SK-N-SH treated with all-trans-retinoic acid at 6 μM for 48 hours (cell line): ENCODE results near the gene UNC5CL.

Experiments
- ATAC-seq: fragments of 200-7000 bp; cut with Tn5 transposase; 3 replicates; pipeline ENCODE4 v1.9.1; 2020; ENCODE audit warnings: mild to moderate bottlenecking, moderate library complexity
- ARNTL ChIP-seq: fragments of 450-650 bp; formaldehyde crosslinking; IDR thresholded peaks from 2 replicates; pipeline ENCODE4 v1.5.0; 2020; ENCODE audit warnings: low read depth, mild to moderate bottlenecking, moderate library complexity, borderline replicate concordance
- BACH2 ChIP-seq: fragments of 250-450 bp; sonication (Bioruptor Pico); IDR thresholded peaks from 2 replicates; pipeline ENCODE4 v1.9.0; 2021; ENCODE audit warnings: mild to moderate bottlenecking, borderline replicate concordance
- CREB5 ChIP-seq: fragments of 250-450 bp; sonication (Bioruptor Pico); IDR thresholded peaks from 2 replicates; pipeline ENCODE4 v1.5.1; 2020; ENCODE audit warnings: low read depth, mild to moderate bottlenecking, moderate library complexity
- CSDC2 ChIP-seq: fragments of 250-450 bp; sonication (Bioruptor Pico); IDR thresholded peaks from 2 replicates; pipeline ENCODE4 v1.5.0; 2020; ENCODE audit warnings: mild to moderate bottlenecking, moderate library complexity
- CSRNP3 ChIP-seq: fragments of 250-450 bp; sonication (Bioruptor Pico); IDR thresholded peaks from 2 replicates; pipeline ENCODE4 v1.5.1; 2021; ENCODE audit warnings: mild to moderate bottlenecking, moderate library complexity
- ESRRG ChIP-seq: fragments of 250-450 bp; sonication (Bioruptor Pico); IDR thresholded peaks from 2 replicates; pipeline ENCODE4 v1.6.1; 2021; ENCODE audit warnings: mild to moderate bottlenecking
- GLIS3 ChIP-seq: fragments of 250-450 bp; sonication (Bioruptor Pico); IDR thresholded peaks from 2 replicates; pipeline ENCODE4 v1.5.0; 2020; ENCODE audit warnings: mild to moderate bottlenecking, moderate library complexity
- OSR1 ChIP-seq: fragments of 250-450 bp; sonication (Bioruptor Pico); IDR thresholded peaks from 2 replicates; pipeline ENCODE4 v1.8.0; 2022; ENCODE audit warnings: moderate library complexity, mild to moderate bottlenecking, inconsistent platforms
- POU6F1 ChIP-seq: fragments of 250-450 bp; sonication (Bioruptor Pico); IDR thresholded peaks from 2 replicates; pipeline ENCODE4 v1.8.0; 2021; ENCODE audit warnings: low read depth, mild to moderate bottlenecking, moderate library complexity, borderline replicate concordance
- PPARA ChIP-seq: fragments of 250-450 bp; sonication (Bioruptor Pico); IDR thresholded peaks from 2 replicates; pipeline ENCODE4 v1.5.0; 2020; ENCODE audit warnings: mild to moderate bottlenecking, borderline replicate concordance
- RARB ChIP-seq: fragments of 250-450 bp; sonication (Bioruptor Pico); IDR thresholded peaks from 2 replicates; pipeline ENCODE4 v1.8.0; 2021; ENCODE audit warnings: mild to moderate bottlenecking, moderate library complexity
- SNAI2 ChIP-seq: fragments of 250-450 bp; sonication (Bioruptor Pico); IDR thresholded peaks from 2 replicates; pipeline ENCODE4 v1.5.0; 2020; ENCODE audit warnings: mild to moderate bottlenecking, moderate library complexity
- TCF4 ChIP-seq: fragments of 250-450 bp; sonication (Bioruptor Pico); IDR thresholded peaks from 2 replicates; pipeline ENCODE4 v1.8.0; 2021; ENCODE audit warnings: mild to moderate bottlenecking, moderate library complexity, borderline replicate concordance
- TSHZ2 ChIP-seq: fragments of 250-450 bp; sonication (Bioruptor Pico); IDR thresholded peaks from 2 replicates; pipeline ENCODE4 v1.5.0; 2020; ENCODE audit warnings: mild to moderate bottlenecking, moderate library complexity
- ZC3H10 ChIP-seq: fragments of 250-450 bp; sonication (Bioruptor Pico); IDR thresholded peaks from 2 replicates; pipeline ENCODE4 v1.5.1; 2021; ENCODE audit warnings: mild to moderate bottlenecking, moderate library complexity
- ZFP3 ChIP-seq: fragments of 250-450 bp; sonication (Bioruptor Pico); IDR thresholded peaks from 2 replicates; pipeline ENCODE4 v1.5.0; 2020; ENCODE audit warnings: mild to moderate bottlenecking, moderate library complexity
- ZFP30 ChIP-seq: fragments of 450-650 bp; formaldehyde crosslinking; IDR thresholded peaks from 2 replicates; pipeline ENCODE4 v1.5.0; 2022; ENCODE audit warnings: mild to moderate bottlenecking, moderate library complexity
- ZNF565 ChIP-seq: fragments of 450-650 bp; formaldehyde crosslinking; conservative IDR thresholded peaks from 2 replicates; pipeline ENCODE4 v1.5.0; 2020; ENCODE audit warnings: low read depth, mild to moderate bottlenecking, moderate library complexity
- ZNF70 ChIP-seq: fragments of 450-650 bp; formaldehyde crosslinking; IDR thresholded peaks from 2 replicates; pipeline ENCODE4 v1.5.0; 2020; ENCODE audit warnings: mild to moderate bottlenecking, moderate library complexity
- ZNF8 ChIP-seq: fragments of 450-650 bp; formaldehyde crosslinking; IDR thresholded peaks from 2 replicates; pipeline ENCODE4 v1.5.0; 2020; ENCODE audit warnings: mild to moderate bottlenecking, moderate library complexity

The UNC5CL gene

GRCh38 chr6:41036601-41037000 lies 2.4 kb downstream of the UNC5CL start (continued):
- TF ChIP-seq TSHZ2 (CRISPR knock-in tag): no peak

GRCh38 chr6:41036186-41036585 lies 2.8 kb downstream of the UNC5CL start:
- no peak for ATAC-seq
- TF ChIP-seq ZFP3 (CRISPR knock-in tag): no peak
- no peak for TF ChIP-seq ARNTL
- TF ChIP-seq BACH2 (CRISPR knock-in tag): no peak
- no peak for TF ChIP-seq ZNF70 (CRISPR knock-in tag)
- TF ChIP-seq ZFP30 (CRISPR knock-in tag): no peak
- TF ChIP-seq SNAI2 (CRISPR knock-in tag): no peak
- no peak for TF ChIP-seq ZNF8
- no peak for TF ChIP-seq PPARA (CRISPR knock-in tag)

GRCh38 chr6:41033776-41034175 lies 5.2 kb downstream of the UNC5CL start:
- no peak for ATAC-seq
- TF ChIP-seq TSHZ2 (CRISPR knock-in tag): no peak
- TF ChIP-seq ZNF565 (CRISPR knock-in tag): no peak
- TF ChIP-seq POU6F1 (CRISPR knock-in tag): no peak
- no peak for TF ChIP-seq ZNF8
- no peak for TF ChIP-seq CSDC2 (CRISPR knock-in tag)
- TF ChIP-seq ZC3H10 (CRISPR knock-in tag): no peak
- TF ChIP-seq CSRNP3 (CRISPR knock-in tag): no peak
- TF ChIP-seq SNAI2 (CRISPR knock-in tag): no peak
- no peak for TF ChIP-seq GLIS3
- no peak for TF ChIP-seq TCF4 (CRISPR knock-in tag)
- TF ChIP-seq BACH2 (CRISPR knock-in tag): no peak
- no peak for TF ChIP-seq ESRRG (CRISPR knock-in tag)
- TF ChIP-seq ZFP3 (CRISPR knock-in tag): no peak
- no peak for TF ChIP-seq PPARA (CRISPR knock-in tag)
- TF ChIP-seq ARNTL: no peak
- TF ChIP-seq CREB5 (CRISPR knock-in tag): no peak
- no peak for TF ChIP-seq RARB (CRISPR knock-in tag)
- TF ChIP-seq OSR1 (CRISPR knock-in tag): no peak
